GM21786 (cell line): ENCODE results near the gene CEP128.
A peak's percentile ranks its signal among the peaks of the same experiment; 100 is the strongest.

ENCODE experiments used
- ATAC-seq: cut with Tn5 transposase; IDR thresholded peaks from one replicate; pipeline ENCODE4 v1.9.1; 2021; ENCODE audit not compliant: unreplicated experiment

CEP128 gene

GRCh38 chr14:80494769-80495168, 446.8 kb downstream of the CEP128 start:
- ATAC-seq: no peak

GRCh38 chr14:80493620-80494019, 447.9 kb downstream of the CEP128 start:
- no peak for ATAC-seq

- no peak for ATAC-seq
These were observed 449.9 kb downstream of the CEP128 start for GRCh38 chr14:80491650-80492049.

GRCh38 chr14:80491131-80491530, 450.4 kb downstream of the CEP128 start:
- peak; percentile 86 for ATAC-seq

- ATAC-seq: no peak
These were observed 452.0 kb downstream of the CEP128 start for GRCh38 chr14:80489513-80489912.

- ATAC-seq: no peak
These were observed 455.8 kb downstream of the CEP128 start for GRCh38 chr14:80485764-80486163.

- ATAC-seq: no peak
These were observed 458.2 kb downstream of the CEP128 start for GRCh38 chr14:80483331-80483730.

- ATAC-seq: no peak
These were observed 464.0 kb downstream of the CEP128 start for GRCh38 chr14:80477388-80478160.

GRCh38 chr14:80475074-80475473, 466.5 kb downstream of the CEP128 start:
- no peak for ATAC-seq

- ATAC-seq: no peak
These were observed 473.0 kb downstream of the CEP128 start for GRCh38 chr14:80468331-80469122.

- no peak for ATAC-seq
These were observed 475.9 kb downstream of the CEP128 start for GRCh38 chr14:80465546-80466220.

GRCh38 chr14:80464531-80465149, 476.9 kb downstream of the CEP128 start:
- no peak for ATAC-seq

GRCh38 chr14:80456209-80456608, 485.3 kb downstream of the CEP128 start:
- no peak for ATAC-seq

GRCh38 chr14:80455031-80455430, 486.5 kb downstream of the CEP128 start:
- ATAC-seq: no peak

GRCh38 chr14:80448267-80448666, 493.3 kb downstream of the CEP128 start:
- ATAC-seq: no peak

GRCh38 chr14:80447392-80447791, 494.1 kb downstream of the CEP128 start:
- ATAC-seq: no peak
